ENCODE data around the gene KCTD16. TPM values are rescaled to one million over a fixed set of nuclear protein-coding genes. Genes with fewer than 3 reads are reported as not detected.

The KCTD16 gene
- total RNA-seq, 1 experiment from 2014 or later, result 0.29 TPM

- Histone ChIP-seq H3K9me3 (no peaks in the 10 kb centered on the region), H3K4me1 (no peaks in the 10 kb centered on the region), H3K36me3 (ENCODE audit: control insufficient read depth, insufficient read depth, low read length) (no peaks in the 10 kb centered on the region), H3K27me3 (replicated peaks; ENCODE audit: control insufficient read depth, insufficient read depth, low read length) (no peaks in the 10 kb centered on the region), H3K4me3 (ENCODE audit: low read depth, low read length) (no peak overlapping the region)
- Mint-ChIP-seq H3K9me3 (ENCODE audit: unreplicated experiment) (peaks cover 3% of the 10 kb centered on the region), H3K27ac (ENCODE audit: unreplicated experiment) (no peak overlapping the region), H3K4me3 (ENCODE audit: unreplicated experiment) (no peak overlapping the region), H3K27me3 (ENCODE audit: insufficient read depth, unreplicated experiment) (peaks cover 4% of the 10 kb centered on the region), H3K36me3 (ENCODE audit: insufficient read depth, unreplicated experiment) (no peaks in the 10 kb centered on the region), H3K4me1 (ENCODE audit: low read depth, unreplicated experiment) (no peaks in the 10 kb centered on the region)
- intact Hi-C loops (cut with micrococcal nuclease; ENCODE audit: unreplicated experiment), result no loop called here
- ChIA-PET CTCF (no interaction called here), POLR2A (no interaction called here)
- no peak for TF ChIP-seq CTCF (IDR thresholded peaks at IDR 0.05; ENCODE audit: insufficient read depth in 1 of 2, low read depth in 1 of 2, low read length in 1 of 2, severe bottlenecking in 1 of 2, unreplicated experiment in 1 of 2)
- no TSS peak for BruUV-seq (replicated peaks)
- no peak for DNase-seq
These were observed 332.4 kb downstream of the KCTD16 start for GRCh38 chr5:144503123-144503522.

DNA sequence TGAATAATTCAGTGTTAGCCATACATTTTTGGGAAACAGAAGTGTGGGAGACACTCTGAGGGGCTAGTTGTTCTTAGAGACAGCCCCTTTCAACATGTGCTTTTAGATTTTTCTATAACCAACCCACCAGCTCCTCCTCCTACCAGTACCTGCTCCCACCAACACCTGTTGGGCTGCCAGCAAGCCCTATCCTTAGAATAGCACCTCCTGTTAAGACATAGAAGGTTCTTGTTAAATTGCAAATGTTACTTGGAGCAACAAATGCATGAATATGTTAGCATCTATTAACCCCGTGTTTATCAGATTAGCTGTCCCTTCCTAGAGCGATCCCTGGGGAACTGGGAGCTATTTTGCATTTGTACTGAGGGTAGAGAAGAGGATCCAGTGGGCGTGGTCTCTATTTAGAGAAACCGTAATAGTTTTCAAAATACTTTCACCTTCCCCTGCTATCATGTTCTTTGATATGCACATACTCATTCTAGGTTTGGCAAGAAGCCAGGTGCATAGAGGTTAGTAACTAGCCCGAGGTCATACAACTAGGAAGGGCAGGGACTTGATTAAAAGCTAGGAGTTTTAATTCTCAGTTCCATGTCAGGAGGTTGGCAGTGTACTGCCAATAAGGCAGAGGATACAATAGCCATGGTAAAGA lies 334.4 kb downstream of the KCTD16 start:
- Mint-ChIP-seq H3K4me3 (ENCODE audit: unreplicated experiment) (no peak overlapping the region), H3K27ac (ENCODE audit: unreplicated experiment) (no peak overlapping the region), H3K27me3 (ENCODE audit: insufficient read depth, unreplicated experiment) (peaks cover 2% of the 10 kb centered on the region), H3K9me3 (ENCODE audit: unreplicated experiment) (no peaks in the 10 kb centered on the region), H3K4me1 (ENCODE audit: low read depth, unreplicated experiment) (no peaks in the 10 kb centered on the region), H3K36me3 (ENCODE audit: insufficient read depth, unreplicated experiment) (no peaks in the 10 kb centered on the region)
- Histone ChIP-seq H3K27me3 (replicated peaks; ENCODE audit: control insufficient read depth, insufficient read depth, low read length) (no peaks in the 10 kb centered on the region), H3K4me1 (no peaks in the 10 kb centered on the region), H3K36me3 (ENCODE audit: control insufficient read depth, insufficient read depth, low read length) (no peaks in the 10 kb centered on the region), H3K4me3 (ENCODE audit: low read depth, low read length) (no peak overlapping the region), H3K9me3 (no peaks in the 10 kb centered on the region)
- no peak for DNase-seq
- POLR2A ChIA-PET, result no interaction called here
- TF ChIP-seq CTCF (IDR thresholded peaks at IDR 0.05; ENCODE audit: insufficient read depth in 1 of 2, low read depth in 1 of 2, low read length in 1 of 2, severe bottlenecking in 1 of 2, unreplicated experiment in 1 of 2), result no peak
- CTCF ChIA-PET, result no interaction called here
- BruUV-seq (replicated peaks), result no TSS peak
- intact Hi-C loops (cut with micrococcal nuclease; ENCODE audit: unreplicated experiment), result no loop called here

- Mint-ChIP-seq H3K36me3 (ENCODE audit: insufficient read depth, unreplicated experiment) (no peaks in the 10 kb centered on the region), H3K4me1 (ENCODE audit: low read depth, unreplicated experiment) (no peaks in the 10 kb centered on the region), H3K27ac (ENCODE audit: unreplicated experiment) (no peak overlapping the region), H3K27me3 (ENCODE audit: insufficient read depth, unreplicated experiment) (peaks cover 4% of the 10 kb centered on the region), H3K4me3 (ENCODE audit: unreplicated experiment) (no peak overlapping the region), H3K9me3 (ENCODE audit: unreplicated experiment) (no peaks in the 10 kb centered on the region)
- CTCF ChIA-PET, result no interaction called here
- DNase-seq, result no peak
- Histone ChIP-seq H3K4me3 (ENCODE audit: low read depth, low read length) (no peak overlapping the region), H3K9me3 (no peaks in the 10 kb centered on the region), H3K36me3 (ENCODE audit: control insufficient read depth, insufficient read depth, low read length) (no peaks in the 10 kb centered on the region), H3K4me1 (no peaks in the 10 kb centered on the region), H3K27me3 (replicated peaks; ENCODE audit: control insufficient read depth, insufficient read depth, low read length) (no peaks in the 10 kb centered on the region)
- intact Hi-C loops (cut with micrococcal nuclease; ENCODE audit: unreplicated experiment), result no loop called here
- no TSS peak for BruUV-seq (replicated peaks)
- POLR2A ChIA-PET, result no interaction called here
- TF ChIP-seq CTCF (IDR thresholded peaks at IDR 0.05; ENCODE audit: insufficient read depth in 1 of 2, low read depth in 1 of 2, low read length in 1 of 2, severe bottlenecking in 1 of 2, unreplicated experiment in 1 of 2), result no peak
These were observed 340.3 kb downstream of the KCTD16 start for GRCh38 chr5:144510845-144511579.
